HG03064 (cell line): Measurements from ENCODE around the gene F3.
"Not testable (repeated sequence)": the region's sequence is repeated elsewhere in the genome, so short reads cannot be mapped to it uniquely, and the experiment has no call there.

Experiments used
- ATAC-seq: cut with Tn5 transposase; IDR thresholded peaks from one replicate; pipeline ENCODE4 v1.9.1; 2021; ENCODE audit warnings: low read depth; ENCODE audit not compliant: unreplicated experiment

F3 gene

DNA sequence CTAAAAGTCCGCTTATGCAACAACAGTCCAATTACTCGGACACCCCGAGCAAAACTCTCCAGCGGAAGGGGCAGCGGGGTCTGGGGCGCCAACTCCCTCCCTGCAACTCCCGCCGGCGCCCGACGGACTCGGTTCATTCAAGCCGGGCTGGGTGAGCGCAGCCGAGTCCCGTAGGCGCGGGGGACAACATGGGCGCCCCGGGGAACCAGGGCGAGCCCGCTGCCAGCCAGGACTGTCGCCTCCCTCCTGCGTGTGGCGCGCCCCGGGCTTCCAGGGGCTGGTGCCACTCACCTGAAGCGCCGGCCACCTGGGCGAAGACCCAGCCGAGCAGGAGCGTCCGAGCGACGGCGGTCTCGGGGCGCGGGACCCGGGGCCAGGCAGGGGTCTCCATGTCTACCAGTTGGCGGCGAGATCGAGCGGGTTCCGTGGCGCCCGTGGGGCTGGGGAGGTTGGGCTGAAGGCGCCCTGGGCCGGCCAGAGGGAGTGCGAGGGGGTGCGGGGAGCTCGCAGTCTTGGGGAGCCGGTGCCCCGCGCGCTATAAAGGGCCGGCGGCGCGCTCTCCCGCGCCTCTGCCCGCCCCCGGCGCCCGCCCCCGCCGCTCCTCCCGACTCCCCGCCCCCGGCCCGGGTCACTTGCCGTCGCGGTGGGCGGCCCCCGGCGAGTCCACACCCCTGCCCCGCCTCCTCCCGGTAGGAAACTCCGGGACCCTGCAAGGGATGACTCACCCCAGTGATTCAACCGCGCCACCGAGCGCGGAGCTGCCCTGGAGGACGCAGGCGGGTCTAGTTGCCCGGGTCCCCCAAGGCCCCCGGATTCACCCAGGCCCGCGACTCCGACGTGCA is at the start of gene F3:
Gene F3, minus strand, starts transcription at position 514 of the 842 bp plus-strand sequence. Its CDS starts 123 bp downstream, at position 391.
- peak; percentile 76 for ATAC-seq

DNA sequence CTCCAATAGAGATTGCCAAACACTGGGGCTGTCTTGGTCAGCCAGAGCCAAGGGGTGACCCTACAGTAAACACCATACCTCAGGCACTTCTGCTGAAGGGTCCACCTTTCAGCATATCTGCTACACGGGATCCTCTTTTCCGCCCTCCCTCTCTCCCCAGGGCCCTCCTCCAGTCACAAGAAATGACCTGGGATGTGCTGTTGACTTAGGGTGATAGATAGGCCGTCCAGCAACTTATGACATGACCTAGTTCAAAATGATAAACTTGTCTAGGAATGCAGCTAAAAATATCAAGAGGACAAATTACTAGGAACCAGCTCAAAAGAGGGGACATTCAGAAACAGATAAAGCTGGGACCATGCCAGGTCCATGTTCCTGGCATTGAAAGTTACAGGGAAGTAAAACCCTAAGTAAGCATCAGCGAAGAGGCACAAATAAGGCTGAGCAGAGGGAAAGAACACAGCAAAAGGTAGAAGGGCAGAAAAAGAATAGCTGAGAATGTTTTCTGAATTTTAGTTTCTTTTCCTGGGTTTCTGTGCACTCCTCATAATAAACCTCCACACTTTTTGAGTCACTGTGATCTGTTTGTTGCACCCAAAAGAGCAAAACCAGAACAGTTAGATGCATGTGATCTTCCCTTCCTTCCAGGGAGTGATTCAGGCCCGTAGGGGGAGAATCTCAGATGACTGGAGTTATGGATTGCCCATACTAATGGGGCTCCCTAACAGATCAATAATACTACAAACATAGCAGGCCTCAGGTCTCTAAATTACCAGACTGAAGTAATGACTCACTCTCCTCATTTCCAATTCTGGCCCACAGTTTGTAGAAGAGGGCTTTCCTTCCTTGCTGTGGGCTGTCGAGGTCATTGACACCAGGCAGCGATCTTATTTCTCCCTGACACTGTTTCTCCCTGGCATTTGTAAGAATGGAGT is 48.9 kb upstream of the F3 start:
- ATAC-seq, result no peak

DNA sequence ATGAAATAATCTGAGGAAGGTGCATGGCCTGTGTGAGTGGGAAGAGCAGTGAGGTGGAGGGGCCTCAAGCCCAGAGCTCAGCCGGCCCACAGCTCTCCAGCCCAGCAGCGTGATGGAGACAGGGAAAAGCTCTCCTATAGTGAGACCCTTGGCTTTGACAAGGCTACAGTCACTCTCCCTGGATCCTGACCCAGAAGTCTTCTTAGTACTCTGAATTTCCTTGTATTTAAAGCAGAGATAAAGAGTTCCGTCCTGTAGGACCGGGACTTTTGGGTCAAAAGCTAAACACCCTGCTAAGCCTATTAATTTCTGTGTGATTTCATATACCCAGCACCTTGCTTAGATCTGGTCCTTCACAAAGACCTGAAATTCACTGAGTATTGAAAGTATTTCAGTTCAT is 48.2 kb upstream of the F3 start:
- ATAC-seq, result no peak

DNA sequence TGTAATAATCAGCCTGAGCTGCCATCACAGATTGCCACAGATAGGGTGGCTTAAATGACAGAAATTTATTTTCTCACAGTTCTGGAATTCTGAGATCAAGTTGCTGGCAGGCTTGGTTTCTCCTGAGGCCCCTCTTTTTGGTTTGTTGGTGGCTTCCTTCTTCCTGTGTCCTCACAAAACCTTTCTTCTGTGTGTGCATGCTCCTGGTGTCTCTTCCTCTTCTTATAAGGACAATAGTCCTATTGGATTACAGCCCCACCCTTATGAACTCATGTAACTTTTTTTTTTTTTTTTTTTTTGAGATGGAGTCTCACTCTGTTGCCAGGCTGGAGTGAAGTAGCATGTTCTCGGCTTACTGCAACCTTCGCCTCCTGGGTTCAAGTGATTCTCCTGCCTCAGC is 41.0 kb upstream of the F3 start:
- no peak for ATAC-seq

DNA sequence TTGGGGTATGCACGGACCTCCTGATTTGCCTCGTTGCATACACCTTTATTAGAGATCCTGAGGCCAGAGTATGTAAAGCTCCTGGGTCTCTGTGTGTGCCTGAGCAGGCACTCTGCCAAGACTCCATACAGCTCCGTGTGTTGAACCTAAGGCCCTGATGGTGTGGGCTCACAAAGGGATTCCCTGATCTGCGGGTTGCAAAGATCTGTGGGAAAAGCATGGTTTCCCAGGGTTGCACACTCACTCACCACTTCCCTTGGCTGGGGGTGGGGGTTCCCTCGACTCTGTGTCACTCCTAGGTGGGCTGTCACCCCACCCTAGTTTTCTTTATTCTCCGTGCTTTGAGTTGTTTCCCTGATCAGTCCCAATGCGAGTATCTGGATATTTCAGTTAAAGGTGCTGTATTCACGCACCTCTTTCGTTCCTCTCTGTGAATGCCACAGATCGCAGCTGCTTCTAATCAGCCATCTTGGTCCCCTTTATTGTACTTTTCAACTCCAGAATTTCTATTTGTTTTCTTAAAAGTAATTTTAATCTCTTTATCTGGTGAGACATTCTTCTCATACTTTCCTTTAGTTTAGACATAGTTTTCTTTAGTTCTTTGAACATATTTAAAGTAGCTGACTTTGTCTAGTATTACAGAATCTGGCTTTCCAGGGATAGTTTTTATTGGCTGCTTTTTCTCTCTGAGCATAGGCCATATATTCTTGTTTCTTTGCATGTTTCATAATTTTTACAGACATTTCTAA is 39.0 kb upstream of the F3 start:
- ATAC-seq, result no peak

DNA sequence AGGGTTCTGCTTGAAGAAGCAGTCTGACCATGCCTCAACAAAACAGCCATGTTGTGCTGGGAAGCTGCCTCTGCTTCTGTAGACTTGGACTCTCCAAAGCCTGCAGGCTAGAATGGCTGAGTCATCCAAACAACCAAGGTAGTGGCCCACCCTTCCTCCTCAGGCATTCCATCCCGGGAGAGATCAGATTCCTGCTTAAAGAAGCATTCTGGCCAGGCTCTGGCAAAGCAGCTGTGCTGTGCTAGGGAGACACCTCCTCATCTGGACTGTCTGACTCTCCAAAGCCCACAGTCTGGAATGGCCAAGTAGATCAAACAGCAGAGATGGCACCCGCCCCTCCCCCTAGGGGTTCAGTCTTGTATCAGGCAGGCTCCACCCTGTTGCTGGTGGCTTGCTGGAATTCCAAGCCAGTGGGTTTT is 38.3 kb upstream of the F3 start:
- ATAC-seq, result no peak

DNA sequence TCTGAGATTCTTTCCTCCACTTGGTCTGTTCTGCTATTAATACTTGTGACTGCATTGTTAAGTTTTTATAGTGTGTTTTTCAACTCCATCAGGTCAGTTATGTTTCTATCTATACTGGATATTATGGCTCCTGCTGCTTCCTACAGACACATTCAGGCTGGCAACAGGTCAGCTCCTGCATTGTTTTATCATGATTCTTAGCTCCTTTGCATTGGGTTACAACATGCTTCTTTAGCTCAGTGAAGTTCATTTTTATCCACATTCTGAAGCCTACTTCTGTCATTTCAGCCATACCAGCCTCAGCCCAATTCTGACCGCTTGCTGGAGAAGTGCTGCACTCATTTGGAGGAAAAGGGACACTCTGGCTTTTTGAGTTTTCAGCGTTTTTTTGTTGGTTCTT is 37.3 kb upstream of the F3 start:
- no peak for ATAC-seq

DNA sequence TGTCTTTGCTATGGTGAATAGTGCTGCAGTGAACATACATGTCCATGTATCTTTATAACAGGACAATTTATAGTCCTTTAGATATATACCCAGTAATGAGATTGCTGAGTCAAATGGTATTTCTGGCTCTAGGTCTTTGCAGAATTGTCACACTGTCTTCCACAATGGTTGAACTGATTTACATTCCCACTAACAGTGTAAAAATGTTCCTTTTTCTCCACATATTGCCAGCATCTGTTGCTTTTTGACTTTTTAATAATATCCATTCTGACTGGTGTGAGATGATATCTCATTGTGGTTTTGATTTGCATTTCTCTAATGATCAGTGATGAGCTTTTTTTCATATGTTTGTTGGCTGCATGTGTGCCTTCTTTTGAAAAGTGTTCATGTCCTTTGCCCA is 32.4 kb upstream of the F3 start:
- not testable (repeated sequence) for ATAC-seq

DNA sequence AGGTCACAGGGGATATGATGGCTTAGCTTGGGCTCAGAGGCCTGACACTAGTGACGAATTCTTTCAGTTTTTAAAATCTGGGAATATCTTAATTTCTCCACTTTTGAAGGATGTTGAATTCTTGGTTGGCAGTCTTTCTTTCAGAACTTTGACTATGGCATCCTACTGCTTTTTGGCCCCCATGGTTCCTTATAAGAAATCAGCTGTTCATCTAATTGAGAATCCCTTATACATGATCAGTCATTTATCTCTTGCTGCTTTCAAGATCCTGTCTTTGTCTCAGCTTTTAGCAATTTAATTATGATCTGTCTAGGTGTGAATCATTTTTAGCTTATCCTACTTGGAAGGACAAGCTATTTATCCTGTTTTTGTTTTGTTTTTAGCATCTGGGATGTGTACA is 31.2 kb upstream of the F3 start:
- ATAC-seq, result no peak

DNA sequence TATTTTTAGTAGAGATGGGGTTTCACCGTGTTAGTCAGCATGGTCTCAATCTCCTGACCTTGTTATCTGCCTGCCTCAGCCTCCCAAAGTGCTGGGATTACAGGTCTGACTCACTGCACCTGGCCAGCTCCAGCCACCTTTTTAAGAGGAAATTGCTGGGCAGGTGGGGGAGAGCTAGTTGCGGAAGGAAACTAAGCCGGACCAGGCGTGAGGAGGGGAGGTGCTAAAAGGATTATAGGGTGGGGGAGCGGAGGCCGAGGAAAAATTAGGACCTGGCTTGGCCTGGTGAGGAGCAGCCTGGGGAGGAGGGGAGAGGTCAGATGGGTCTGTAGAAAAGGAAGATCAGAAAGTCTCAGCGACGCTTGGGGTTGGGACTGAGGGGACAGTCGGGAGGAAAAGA is 29.4 kb upstream of the F3 start:
- not testable (repeated sequence) for ATAC-seq

DNA sequence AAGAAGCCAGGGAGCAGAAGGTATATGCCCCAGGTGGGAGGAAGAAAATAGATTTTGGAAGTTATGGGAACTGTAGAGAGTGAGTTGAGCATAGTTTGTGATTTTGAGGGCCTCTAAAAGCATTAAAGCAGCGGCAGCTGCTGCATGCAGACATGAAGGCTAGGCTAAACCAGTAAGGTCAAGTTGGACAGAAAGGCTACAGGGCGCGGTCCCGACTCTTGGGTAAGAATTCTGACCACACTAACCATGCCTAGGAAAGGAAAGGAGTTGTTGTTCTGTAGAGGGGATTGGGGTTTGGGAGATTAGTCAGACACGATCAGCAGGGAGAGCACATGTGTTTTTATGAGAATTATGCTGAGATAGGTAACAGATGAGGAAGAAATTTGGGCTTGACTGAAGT is 27.2 kb upstream of the F3 start:
- ATAC-seq, result not testable (repeated sequence)

DNA sequence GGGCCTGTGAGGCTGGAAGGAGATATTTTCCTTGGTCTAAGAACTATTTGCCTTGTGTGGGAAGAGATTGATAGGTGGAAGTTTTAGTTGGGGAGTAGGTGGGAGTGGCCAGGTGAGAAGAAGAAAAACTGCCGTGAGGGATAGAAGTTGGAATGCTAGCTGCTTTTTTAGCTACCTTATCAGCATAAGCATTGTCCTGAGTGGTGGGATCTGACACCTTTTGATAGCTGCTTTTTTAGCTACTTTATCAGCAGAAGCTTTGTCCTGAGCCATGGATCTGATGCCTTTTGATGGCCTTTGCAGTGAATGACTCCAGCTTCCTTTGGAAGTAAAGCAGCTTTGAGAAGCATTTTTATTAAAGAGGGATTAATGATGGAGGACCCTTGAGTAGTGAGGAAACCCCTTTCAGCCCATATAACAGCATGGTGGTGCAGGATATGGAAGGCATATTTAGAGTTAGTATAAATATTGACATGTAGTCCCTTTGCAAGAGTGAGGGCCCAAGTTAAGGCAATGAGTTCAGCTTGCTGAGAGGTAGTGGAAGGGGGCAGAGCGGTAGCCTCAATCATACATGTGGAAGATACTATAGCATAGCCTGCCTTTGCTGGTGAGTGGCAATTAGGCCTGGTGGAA is 26.5 kb upstream of the F3 start:
- ATAC-seq, result not testable (repeated sequence)

DNA sequence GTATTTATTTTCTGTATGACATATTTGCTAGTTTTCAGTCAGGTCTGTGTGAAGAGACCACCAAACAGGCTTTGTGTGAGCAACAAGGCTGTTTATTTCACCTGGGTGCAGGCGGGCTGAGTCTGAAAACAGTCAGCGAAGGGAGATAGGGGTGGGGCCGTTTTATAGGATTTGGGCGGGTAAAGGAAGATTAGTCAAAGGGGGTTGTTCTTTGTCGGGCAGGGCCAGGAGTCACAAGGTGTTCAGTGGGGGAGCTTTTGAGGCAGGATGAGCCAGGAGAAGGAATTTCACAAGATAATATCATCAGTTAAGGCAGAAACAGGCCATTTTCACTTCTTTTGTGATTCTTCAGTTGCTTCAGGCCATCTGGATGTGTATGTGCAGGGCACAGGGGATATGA is 24.9 kb upstream of the F3 start:
- not testable (repeated sequence) for ATAC-seq

DNA sequence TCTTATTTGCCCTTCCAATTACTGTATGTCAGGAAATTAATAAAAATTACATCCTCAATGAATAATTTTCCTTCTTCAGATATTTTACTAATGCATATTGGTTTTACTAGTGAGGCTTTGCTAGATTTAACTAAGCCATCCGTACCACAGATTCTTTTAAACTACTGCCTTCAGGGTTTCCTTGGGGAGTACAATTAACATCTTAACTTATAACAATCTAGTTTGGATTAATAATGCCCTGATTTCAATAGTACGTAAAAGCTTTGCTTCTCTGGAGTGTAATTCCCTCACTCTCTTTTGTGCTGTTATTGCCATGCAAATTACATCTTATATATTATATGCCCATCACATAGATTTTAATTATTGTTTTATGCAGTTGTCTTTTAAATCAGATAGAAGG is 24.3 kb upstream of the F3 start:
- ATAC-seq, result no peak

DNA sequence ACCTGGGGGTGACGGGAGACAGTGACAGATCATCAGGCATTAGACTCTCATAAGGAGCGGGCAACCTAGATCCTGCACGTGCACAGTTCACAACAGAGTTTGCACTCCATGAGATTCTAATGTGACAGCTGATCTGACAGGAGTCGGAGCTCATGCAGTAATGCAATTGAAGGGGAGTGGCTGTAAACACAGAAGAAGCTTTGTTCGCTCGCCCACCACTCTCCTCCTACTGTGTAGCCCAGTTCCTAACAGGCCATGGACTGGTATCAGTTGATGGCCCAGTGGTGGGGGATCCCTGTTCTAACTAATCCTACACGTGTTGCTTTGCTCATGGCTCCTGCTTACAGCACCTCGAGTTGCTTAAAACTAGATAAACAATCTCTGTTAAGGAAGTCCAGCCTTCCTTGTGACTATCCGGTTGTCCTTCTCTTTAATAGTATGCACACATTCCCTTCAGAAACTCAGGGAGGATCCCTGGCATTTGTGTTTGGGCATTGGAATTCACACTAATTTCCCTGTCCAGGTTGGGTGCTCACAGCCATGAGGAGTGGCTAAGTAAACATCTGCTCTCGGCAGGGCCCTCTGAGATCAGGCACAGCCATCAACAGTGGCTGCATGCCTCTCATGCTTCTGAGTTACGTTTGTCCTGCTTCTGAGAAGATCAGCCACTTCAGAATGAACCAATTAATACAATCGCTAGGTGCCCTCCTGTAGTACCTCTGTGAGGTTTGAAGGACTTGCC is 21.1 kb upstream of the F3 start:
- no peak for ATAC-seq

DNA sequence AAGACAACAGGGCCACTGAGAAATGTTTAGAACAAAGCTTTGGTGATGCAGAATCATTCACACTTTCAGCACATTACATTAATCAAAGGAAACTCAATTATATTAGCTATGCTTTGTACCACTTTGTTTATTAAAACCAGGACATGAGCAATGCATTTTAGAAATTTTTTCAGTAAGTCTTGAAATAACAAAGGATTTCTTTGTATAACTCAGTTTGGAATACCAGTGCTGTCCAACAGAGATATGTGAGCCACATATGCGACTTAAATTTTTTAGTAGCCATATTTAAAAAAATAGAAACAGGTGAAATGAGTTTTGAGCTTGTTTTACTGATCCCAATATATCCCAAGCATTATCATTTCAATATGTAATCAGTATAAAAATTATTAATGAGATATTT is 18.8 kb upstream of the F3 start:
- no peak for ATAC-seq

DNA sequence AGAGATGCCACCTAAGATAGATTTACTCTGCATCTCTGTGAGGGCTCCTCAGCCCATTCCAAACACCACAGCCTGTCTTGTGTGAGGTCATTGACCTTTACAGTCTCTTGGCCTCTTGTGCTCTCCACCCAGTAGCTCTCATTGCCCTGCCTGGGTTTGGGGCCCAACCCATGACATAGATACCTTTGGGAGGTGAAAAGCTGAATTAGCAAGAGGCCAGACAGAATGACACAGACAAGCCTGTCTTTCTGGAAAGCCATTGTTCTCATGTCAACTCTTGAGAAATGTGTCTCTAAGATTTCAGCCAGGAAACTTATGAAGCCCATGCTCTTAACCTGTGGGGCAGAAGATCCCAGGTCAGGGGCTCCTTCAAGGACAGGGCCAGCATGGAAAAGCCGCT is 18.4 kb upstream of the F3 start:
- ATAC-seq, result no peak

DNA sequence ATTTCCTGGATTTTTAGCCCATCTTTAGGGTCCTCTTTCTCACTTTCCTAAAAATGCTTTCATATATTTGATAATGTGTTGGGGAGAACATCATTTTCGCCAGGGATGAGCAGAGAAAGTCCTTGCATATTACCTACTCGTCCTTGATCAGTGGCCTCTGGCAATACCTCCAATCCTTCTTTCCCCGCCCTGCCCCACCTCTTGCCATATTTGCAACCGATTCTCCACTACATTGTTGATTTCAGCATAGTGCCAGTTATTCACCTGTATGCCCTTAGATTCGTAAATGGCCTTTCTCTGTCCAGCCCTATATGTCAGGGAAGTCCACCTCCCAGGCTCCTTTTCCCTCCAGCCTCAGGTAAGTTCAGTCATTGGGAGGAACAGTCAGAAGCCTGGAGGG is 13.5 kb upstream of the F3 start:
- ATAC-seq, result no peak

DNA sequence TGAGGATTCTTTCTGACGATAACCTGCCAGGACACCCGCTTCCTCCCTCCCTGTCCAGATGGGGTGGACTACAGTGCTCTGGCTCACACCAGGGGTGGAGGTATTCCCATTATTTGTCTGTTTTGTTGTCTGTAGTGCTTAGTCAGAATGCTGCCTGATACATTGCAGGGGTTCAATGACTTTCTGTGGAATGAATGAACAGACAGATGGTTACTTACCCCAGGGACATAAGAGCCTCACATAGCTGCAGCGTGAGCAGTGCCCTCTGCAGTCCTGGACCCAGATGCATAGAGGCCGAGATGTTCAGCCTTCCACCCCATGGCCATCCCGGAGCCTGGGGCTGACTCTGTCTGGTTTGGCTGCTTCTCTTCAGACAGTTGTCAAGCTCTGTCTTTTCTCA is 13.0 kb upstream of the F3 start:
- no peak for ATAC-seq

DNA sequence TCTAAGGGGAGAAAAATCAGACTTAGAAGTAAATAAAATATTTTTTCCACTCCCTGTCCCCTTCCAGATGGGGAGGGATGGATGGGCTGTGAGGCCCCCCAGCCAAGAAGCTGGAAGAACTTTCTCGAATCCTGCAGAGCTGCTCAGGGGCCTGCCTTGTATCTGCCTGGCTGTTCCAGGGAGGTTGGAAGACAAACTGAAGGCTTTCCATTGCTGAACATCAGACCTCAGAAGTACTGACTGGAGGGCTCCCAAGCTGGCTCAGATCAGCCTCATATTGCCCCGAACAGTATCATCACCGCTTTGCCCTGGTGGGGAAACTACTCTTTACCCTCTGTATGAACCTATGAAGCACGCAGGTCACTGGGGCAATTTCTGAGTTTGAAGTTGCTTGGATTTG is 12.4 kb upstream of the F3 start:
- no peak for ATAC-seq
